ENCODE measurements around the gene MRPL44.

The MRPL44 gene

DNA sequence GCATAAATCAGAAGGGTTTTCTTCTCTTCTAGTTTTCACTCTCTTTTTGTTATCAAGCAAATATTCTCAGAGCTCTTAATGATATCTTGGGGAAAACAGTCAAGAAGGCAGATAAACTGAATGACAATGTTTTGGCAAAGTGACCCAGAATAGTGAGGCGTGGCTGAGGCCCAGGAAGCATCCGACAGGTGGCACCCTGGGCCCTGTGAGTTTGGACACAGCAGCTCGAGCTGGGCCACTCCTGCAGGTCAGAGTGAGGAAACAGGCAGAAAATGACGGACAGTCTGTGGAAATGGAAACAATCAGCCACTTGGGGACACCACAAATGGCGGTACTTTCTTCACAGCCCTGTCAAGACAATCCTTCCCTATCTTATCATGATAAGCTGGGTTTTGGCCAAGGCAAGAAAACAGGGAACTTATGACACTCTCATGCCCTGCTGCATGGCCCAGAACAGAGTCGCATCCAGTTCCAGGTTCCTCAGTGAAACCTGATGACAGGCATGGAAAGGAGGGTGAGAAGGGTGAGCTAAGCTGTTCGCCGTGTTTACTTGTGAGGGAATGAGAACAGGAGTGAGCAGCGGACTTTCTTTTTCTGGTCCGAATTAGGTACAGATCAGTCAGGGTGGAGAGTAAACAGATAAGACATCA lies 32.1 kb downstream of the MRPL44 start:
- Histone ChIP-seq H3K4me3 (ENCODE audit: insufficient read depth, low read depth, low read length, poor library complexity, severe bottlenecking) (no peak overlapping the region), H3K9me3 (ENCODE audit: control insufficient read depth, low read length) (no peaks in the 10 kb centered on the region), H3K36me3 (ENCODE audit: control insufficient read depth, insufficient read depth, low read length) (no peaks in the 10 kb centered on the region), H3K27me3 (replicated peaks; ENCODE audit: control insufficient read depth, insufficient read depth, low read length, poor library complexity, severe bottlenecking) (no peaks in the 10 kb centered on the region), H3K27ac (ENCODE audit: insufficient read depth, low read length, poor library complexity, severe bottlenecking) (no peak overlapping the region), H3K4me1 (ENCODE audit: control insufficient read depth, insufficient read depth, low read length, poor library complexity, severe bottlenecking) (no peaks in the 10 kb centered on the region)
- no peak for DNase-seq

DNA sequence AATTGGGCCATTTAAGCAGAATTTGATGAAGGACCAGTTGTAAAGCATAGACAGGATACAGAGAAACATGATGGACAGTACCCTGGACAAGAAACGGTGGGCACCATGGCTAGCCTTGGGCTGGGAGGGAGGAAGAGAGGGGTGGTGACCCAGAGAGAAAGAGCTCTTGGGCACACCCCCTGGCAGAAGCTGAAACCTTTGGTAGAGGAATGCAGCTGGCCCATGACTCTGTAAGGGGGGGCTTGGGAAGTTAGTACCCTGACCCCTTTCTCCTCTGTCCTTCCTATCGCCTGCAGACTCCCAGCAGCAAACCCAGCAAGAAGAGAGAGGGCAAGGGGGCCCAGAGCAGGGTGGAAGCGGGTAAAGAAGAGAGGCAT lies 32.6 kb downstream of the MRPL44 start:
- Histone ChIP-seq H3K27me3 (replicated peaks; ENCODE audit: control insufficient read depth, insufficient read depth, low read length, poor library complexity, severe bottlenecking) (no peaks in the 10 kb centered on the region), H3K4me1 (ENCODE audit: control insufficient read depth, insufficient read depth, low read length, poor library complexity, severe bottlenecking) (no peaks in the 10 kb centered on the region), H3K4me3 (ENCODE audit: insufficient read depth, low read depth, low read length, poor library complexity, severe bottlenecking) (no peak overlapping the region), H3K27ac (ENCODE audit: insufficient read depth, low read length, poor library complexity, severe bottlenecking) (no peak overlapping the region), H3K9me3 (ENCODE audit: control insufficient read depth, low read length) (no peaks in the 10 kb centered on the region), H3K36me3 (ENCODE audit: control insufficient read depth, insufficient read depth, low read length) (no peaks in the 10 kb centered on the region)
- no peak for DNase-seq

DNA sequence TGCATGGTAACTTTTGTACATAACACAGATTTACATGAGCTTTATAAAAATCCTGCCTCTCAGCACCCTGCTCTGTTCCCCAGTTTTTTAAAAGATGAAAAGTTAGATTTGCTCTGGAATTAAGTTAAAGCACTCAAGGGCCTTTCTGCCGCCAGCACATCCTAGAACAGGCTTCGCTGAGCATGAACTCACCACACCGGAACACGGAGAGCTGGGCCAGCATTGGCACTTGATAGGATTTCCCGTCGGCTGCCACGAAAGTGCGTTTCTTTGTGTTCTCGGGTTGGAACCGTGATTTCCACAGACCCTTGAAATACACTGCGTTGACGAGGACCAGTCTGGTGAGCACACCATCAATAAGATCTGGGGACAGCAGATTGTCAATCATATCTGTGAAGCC lies 34.3 kb downstream of the MRPL44 start:
- DNase-seq, result no peak
- H3K4me3 ChIP-seq (ENCODE audit: insufficient read depth, low read depth, low read length, poor library complexity, severe bottlenecking), result no peak overlapping the region
- H3K9me3 ChIP-seq (ENCODE audit: control insufficient read depth, low read length), result no peaks in the 10 kb centered on the region
- H3K27me3 ChIP-seq (replicated peaks; ENCODE audit: control insufficient read depth, insufficient read depth, low read length, poor library complexity, severe bottlenecking), result no peaks in the 10 kb centered on the region
- H3K36me3 ChIP-seq (ENCODE audit: control insufficient read depth, insufficient read depth, low read length), result no peaks in the 10 kb centered on the region
- H3K27ac ChIP-seq (ENCODE audit: insufficient read depth, low read length, poor library complexity, severe bottlenecking), result no peak overlapping the region
- H3K4me1 ChIP-seq (ENCODE audit: control insufficient read depth, insufficient read depth, low read length, poor library complexity, severe bottlenecking), result no peaks in the 10 kb centered on the region

DNA sequence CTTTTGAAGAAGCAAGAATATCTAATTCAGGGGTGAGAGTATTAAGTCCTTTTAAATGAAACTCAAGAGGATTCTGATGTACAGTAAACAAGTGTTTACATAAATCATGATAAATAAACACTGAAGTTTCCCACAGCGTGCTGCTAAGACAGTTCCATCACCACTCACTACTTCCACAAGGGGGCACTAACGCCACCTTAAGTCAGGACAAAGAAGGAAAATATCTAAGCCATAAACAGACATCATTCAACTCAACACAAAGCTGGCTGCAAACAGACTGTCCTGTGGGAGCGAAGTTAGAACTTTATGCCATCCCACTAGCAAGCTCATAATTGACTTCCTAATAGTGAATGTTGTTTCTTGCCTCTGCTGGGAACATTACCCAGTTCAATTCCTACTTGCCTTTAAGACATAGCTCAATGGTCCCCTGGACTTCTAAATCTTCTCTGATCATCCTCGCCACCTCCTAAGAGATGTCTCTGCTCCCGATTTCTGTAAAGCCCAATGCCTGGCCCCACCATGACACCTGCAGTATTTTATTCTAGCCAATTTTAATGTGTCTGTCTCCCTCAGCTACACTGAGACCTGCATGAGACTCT lies 36.5 kb downstream of the MRPL44 start:
- Histone ChIP-seq H3K27me3 (replicated peaks; ENCODE audit: control insufficient read depth, insufficient read depth, low read length, poor library complexity, severe bottlenecking) (no peaks in the 10 kb centered on the region), H3K4me1 (ENCODE audit: control insufficient read depth, insufficient read depth, low read length, poor library complexity, severe bottlenecking) (no peaks in the 10 kb centered on the region), H3K4me3 (ENCODE audit: insufficient read depth, low read depth, low read length, poor library complexity, severe bottlenecking) (no peak overlapping the region), H3K27ac (ENCODE audit: insufficient read depth, low read length, poor library complexity, severe bottlenecking) (no peak overlapping the region), H3K9me3 (ENCODE audit: control insufficient read depth, low read length) (no peaks in the 10 kb centered on the region), H3K36me3 (ENCODE audit: control insufficient read depth, insufficient read depth, low read length) (no peaks in the 10 kb centered on the region)
- peak in 1 of 3 donors; percentile 41 for DNase-seq

DNA sequence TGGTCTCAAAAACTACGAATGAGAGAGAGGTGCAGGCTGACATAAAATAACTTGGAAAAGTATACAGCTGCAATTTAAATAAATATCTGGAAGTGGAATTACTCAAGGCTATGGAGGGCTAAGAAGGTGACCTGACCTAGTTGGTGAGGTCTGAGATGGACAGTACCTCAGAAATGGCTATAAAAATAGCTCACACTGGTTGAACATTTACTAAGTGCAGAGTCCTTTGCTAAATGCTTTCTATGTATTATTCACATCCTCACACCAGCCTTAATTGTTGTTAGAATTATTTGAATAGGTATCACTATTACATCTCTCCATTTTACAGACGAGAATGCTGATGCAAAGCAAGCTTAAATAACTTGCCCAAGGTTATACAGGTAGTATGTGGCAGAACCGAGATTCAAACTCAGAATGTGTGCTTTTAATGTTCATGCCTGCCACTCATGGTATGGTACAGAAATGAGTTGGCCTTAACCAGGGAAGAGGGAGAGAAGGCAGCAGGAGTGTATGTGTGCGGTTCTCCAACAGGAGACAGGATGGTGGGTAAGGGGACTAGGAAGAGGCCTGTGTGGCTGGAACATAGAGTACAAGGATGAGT lies 37.4 kb downstream of the MRPL44 start:
- DNase-seq, result no peak
- H3K27ac ChIP-seq (ENCODE audit: insufficient read depth, low read length, poor library complexity, severe bottlenecking), result no peak overlapping the region
- no peaks in the 10 kb centered on the region for H3K9me3 ChIP-seq (ENCODE audit: control insufficient read depth, low read length)
- no peaks in the 10 kb centered on the region for H3K27me3 ChIP-seq (replicated peaks; ENCODE audit: control insufficient read depth, insufficient read depth, low read length, poor library complexity, severe bottlenecking)
- no peak overlapping the region for H3K4me3 ChIP-seq (ENCODE audit: insufficient read depth, low read depth, low read length, poor library complexity, severe bottlenecking)
- no peaks in the 10 kb centered on the region for H3K36me3 ChIP-seq (ENCODE audit: control insufficient read depth, insufficient read depth, low read length)
- H3K4me1 ChIP-seq (ENCODE audit: control insufficient read depth, insufficient read depth, low read length, poor library complexity, severe bottlenecking), result no peaks in the 10 kb centered on the region

DNA sequence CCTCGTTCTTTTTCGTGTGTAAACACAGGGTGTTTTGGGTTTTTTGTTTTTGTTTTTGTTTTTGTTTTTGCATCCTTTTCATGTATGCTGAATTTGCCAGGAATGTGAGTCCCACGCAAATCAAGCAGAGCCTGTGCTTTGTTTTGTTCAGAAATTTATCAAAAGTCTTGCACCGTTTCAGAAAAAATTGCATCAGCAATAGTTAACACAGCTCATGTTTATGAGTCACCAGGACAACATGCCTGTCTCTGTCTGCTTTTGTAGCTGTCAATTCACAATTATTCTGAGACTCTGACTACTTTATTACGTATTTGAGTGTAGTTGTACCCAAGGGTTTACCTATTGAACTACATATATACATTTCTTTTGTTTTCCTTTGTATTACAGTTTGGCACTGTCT lies 38.3 kb downstream of the MRPL44 start:
- Histone ChIP-seq H3K9me3 (ENCODE audit: control insufficient read depth, low read length) (no peaks in the 10 kb centered on the region), H3K4me1 (ENCODE audit: control insufficient read depth, insufficient read depth, low read length, poor library complexity, severe bottlenecking) (no peaks in the 10 kb centered on the region), H3K27me3 (replicated peaks; ENCODE audit: control insufficient read depth, insufficient read depth, low read length, poor library complexity, severe bottlenecking) (no peaks in the 10 kb centered on the region), H3K36me3 (ENCODE audit: control insufficient read depth, insufficient read depth, low read length) (no peaks in the 10 kb centered on the region), H3K27ac (ENCODE audit: insufficient read depth, low read length, poor library complexity, severe bottlenecking) (no peak overlapping the region), H3K4me3 (ENCODE audit: insufficient read depth, low read depth, low read length, poor library complexity, severe bottlenecking) (no peak overlapping the region)
- no peak for DNase-seq

DNA sequence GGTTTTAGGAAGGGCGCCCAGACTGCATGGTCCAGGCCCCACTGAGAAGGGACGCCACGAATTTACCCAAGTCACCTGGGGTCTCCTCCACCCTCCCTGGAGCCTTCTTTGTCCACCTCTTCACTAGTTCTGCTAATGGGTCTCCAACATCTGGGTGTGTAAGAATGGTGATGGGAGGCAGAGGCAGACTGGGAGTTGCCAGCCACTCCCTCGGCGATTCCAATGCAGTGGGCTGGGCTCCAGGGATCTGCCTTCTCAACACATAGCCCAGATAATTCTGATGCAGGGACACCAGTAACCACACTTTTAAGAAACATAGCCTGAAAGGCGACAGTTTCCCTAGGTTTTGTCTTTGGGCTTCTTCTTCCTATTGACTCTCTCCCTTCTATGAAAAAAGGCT lies 39.1 kb downstream of the MRPL44 start:
- Histone ChIP-seq H3K4me3 (ENCODE audit: insufficient read depth, low read depth, low read length, poor library complexity, severe bottlenecking) (no peak overlapping the region), H3K27ac (ENCODE audit: insufficient read depth, low read length, poor library complexity, severe bottlenecking) (no peak overlapping the region), H3K27me3 (replicated peaks; ENCODE audit: control insufficient read depth, insufficient read depth, low read length, poor library complexity, severe bottlenecking) (no peaks in the 10 kb centered on the region), H3K9me3 (ENCODE audit: control insufficient read depth, low read length) (no peaks in the 10 kb centered on the region), H3K4me1 (ENCODE audit: control insufficient read depth, insufficient read depth, low read length, poor library complexity, severe bottlenecking) (no peaks in the 10 kb centered on the region), H3K36me3 (ENCODE audit: control insufficient read depth, insufficient read depth, low read length) (no peaks in the 10 kb centered on the region)
- DNase-seq, result no peak

DNA sequence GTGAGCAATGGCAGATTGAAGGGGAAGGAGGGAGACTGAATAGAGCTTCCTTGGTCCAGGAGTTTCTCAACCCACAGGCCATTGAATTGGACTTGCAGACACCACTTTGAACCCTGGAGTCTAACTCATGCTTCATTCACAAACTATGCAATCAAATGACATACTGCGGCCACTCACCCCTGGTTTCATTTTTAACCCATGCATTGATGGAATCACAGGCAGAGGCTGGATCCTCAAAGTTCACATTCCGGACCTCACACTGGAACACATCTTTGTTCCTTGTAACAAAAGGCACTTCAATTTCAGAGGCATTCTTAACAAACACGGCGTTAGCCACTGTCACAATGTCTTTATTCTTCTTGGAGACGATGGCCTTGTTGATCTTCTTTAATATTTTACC lies 40.7 kb downstream of the MRPL44 start:
- Histone ChIP-seq H3K4me1 (ENCODE audit: control insufficient read depth, insufficient read depth, low read length, poor library complexity, severe bottlenecking) (no peaks in the 10 kb centered on the region), H3K27me3 (replicated peaks; ENCODE audit: control insufficient read depth, insufficient read depth, low read length, poor library complexity, severe bottlenecking) (no peaks in the 10 kb centered on the region), H3K9me3 (ENCODE audit: control insufficient read depth, low read length) (no peaks in the 10 kb centered on the region), H3K4me3 (ENCODE audit: insufficient read depth, low read depth, low read length, poor library complexity, severe bottlenecking) (no peak overlapping the region), H3K27ac (ENCODE audit: insufficient read depth, low read length, poor library complexity, severe bottlenecking) (no peak overlapping the region), H3K36me3 (ENCODE audit: control insufficient read depth, insufficient read depth, low read length) (no peaks in the 10 kb centered on the region)
- no peak for DNase-seq

DNA sequence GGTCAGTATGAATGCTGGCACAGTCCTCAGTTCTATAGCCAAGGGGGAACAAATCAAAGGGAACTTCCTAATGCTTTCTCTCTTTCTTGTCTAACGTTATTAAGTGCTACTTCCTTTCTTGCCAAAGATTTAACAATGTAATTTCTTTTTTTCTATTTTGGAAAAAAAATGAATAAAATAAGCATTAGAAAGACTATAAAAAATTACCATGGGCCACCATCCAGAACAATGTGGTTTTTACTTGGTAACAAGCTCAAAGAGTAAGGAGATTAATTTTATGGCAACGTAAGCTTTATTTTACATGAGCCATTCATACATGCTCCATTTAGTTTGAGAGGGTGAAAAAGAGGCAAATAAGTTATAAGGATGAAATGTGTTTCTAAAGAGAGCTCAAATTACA lies 41.7 kb downstream of the MRPL44 start:
- no peak overlapping the region for H3K27ac ChIP-seq (ENCODE audit: insufficient read depth, low read length, poor library complexity, severe bottlenecking)
- H3K4me1 ChIP-seq (ENCODE audit: control insufficient read depth, insufficient read depth, low read length, poor library complexity, severe bottlenecking), result no peaks in the 10 kb centered on the region
- no peak overlapping the region for H3K4me3 ChIP-seq (ENCODE audit: insufficient read depth, low read depth, low read length, poor library complexity, severe bottlenecking)
- H3K27me3 ChIP-seq (replicated peaks; ENCODE audit: control insufficient read depth, insufficient read depth, low read length, poor library complexity, severe bottlenecking), result no peaks in the 10 kb centered on the region
- no peak for DNase-seq
- no peaks in the 10 kb centered on the region for H3K9me3 ChIP-seq (ENCODE audit: control insufficient read depth, low read length)
- no peaks in the 10 kb centered on the region for H3K36me3 ChIP-seq (ENCODE audit: control insufficient read depth, insufficient read depth, low read length)

DNA sequence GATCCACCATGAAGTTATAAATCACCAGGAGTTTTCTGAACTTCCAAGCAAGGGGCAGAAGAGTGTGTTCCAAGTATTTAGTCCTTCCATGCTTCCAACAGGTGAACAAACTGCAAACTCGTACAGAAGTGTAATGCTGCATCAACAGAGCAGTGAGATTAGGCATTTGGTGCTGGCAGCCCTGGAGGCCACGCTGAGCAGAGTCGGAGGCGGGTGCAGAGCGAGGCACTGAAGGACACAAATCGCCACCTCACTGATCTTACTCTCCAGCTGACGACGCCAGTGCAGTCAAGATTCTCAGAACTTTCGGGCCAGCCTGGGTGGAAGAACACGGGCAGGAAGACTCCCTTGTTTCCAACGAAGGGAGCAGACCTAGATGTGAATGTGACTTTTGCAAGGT lies 42.6 kb downstream of the MRPL44 start:
- Histone ChIP-seq H3K9me3 (ENCODE audit: control insufficient read depth, low read length) (no peaks in the 10 kb centered on the region), H3K27ac (ENCODE audit: insufficient read depth, low read length, poor library complexity, severe bottlenecking) (no peak overlapping the region), H3K27me3 (replicated peaks; ENCODE audit: control insufficient read depth, insufficient read depth, low read length, poor library complexity, severe bottlenecking) (no peaks in the 10 kb centered on the region), H3K4me3 (ENCODE audit: insufficient read depth, low read depth, low read length, poor library complexity, severe bottlenecking) (no peak overlapping the region), H3K36me3 (ENCODE audit: control insufficient read depth, insufficient read depth, low read length) (no peaks in the 10 kb centered on the region), H3K4me1 (ENCODE audit: control insufficient read depth, insufficient read depth, low read length, poor library complexity, severe bottlenecking) (no peaks in the 10 kb centered on the region)
- no peak for DNase-seq
